CD14-positive monocyte (primary cell): Measurements from ENCODE around the gene CNIH2. TPM values are rescaled to one million over a fixed set of nuclear protein-coding genes. Genes with fewer than 3 reads are reported as not detected.
A peak's percentile ranks its signal among the peaks of the same experiment; 100 is the strongest.

Experiments used
- DNase-seq, 3 donors: peaks; one replicate each; pipeline ENCODE4 v3.0.0-alpha.2; 2011 to 2022
- H2AFZ ChIP-seq: 2 replicates; pipeline ENCODE4 v1.6.0; 2012; ENCODE audit warnings: mild to moderate bottlenecking, low read depth, low read length, inconsistent platforms; ENCODE audit not compliant: insufficient read depth, poor library complexity, severe bottlenecking
- H3K27ac ChIP-seq, 2 donors: 1 replicate in 1 of 2; 2 replicates in 1 of 2; pipeline ENCODE4 v1.5.1; 2012 to 2013; ENCODE audit warnings: low read length in 2 of 2, control low read depth in 1 of 2, inconsistent platforms in 1 of 2, low read depth in 1 of 2, mild to moderate bottlenecking in 1 of 2
- H3K27me3 ChIP-seq, 2 donors: one replicate each; pipeline versions ENCODE4 v1.6.0 to v1.6.1; 2011 to 2013; ENCODE audit warnings: low read length in 2 of 2; ENCODE audit not compliant: control insufficient read depth in 2 of 2, insufficient read depth in 2 of 2
- H3K36me3 ChIP-seq, 2 donors: replicated peaks in 1 of 2; 1 replicate in 1 of 2; 2 replicates in 1 of 2; pipeline versions ENCODE4 v1.5.1 to v1.6.1; 2012 to 2013; ENCODE audit warnings: low read length in 2 of 2, control low read depth in 1 of 2, inconsistent platforms in 1 of 2, mild to moderate bottlenecking in 1 of 2; ENCODE audit not compliant: insufficient read depth in 2 of 2, control insufficient read depth in 1 of 2
- H3K4me1 ChIP-seq, 2 donors: 1 replicate in 1 of 2; 2 replicates in 1 of 2; pipeline versions ENCODE4 v1.5.1 to v1.6.1; 2012 to 2013; ENCODE audit warnings: low read length in 2 of 2, control low read depth in 1 of 2, inconsistent platforms in 1 of 2, mild to moderate bottlenecking in 1 of 2, moderate library complexity in 1 of 2; ENCODE audit not compliant: insufficient read depth in 2 of 2, control insufficient read depth in 1 of 2
- H3K4me2 ChIP-seq: replicated peaks from 2 replicates; pipeline ENCODE3; 2012; ENCODE audit warnings: low read length, moderate library complexity, mild to moderate bottlenecking; ENCODE audit not compliant: poor library complexity, severe bottlenecking; ENCODE audit errors: extremely low read depth
- H3K4me3 ChIP-seq, 3 experiments: fragments of 200-600 bp in 1 of 3; sonication (generic) in 1 of 3; replicated peaks in 1 of 3; 1 replicate in 2 of 3; 2 replicates in 1 of 3; pipeline ENCODE4 v1.5.1; 2011 to 2013; ENCODE audit warnings: low read length in 3 of 3, mild to moderate bottlenecking in 3 of 3, control low read depth in 2 of 3, low read depth in 2 of 3, inconsistent platforms in 1 of 3, moderate library complexity in 1 of 3
- H3K79me2 ChIP-seq: 2 replicates; pipeline ENCODE4 v1.6.0; 2012; ENCODE audit warnings: mild to moderate bottlenecking, control low read depth, inconsistent platforms, low read length, moderate library complexity; ENCODE audit not compliant: insufficient read depth
- H3K9ac ChIP-seq: 2 replicates; pipeline ENCODE4 v1.6.0; 2017; ENCODE audit warnings: low read length, mild to moderate bottlenecking; ENCODE audit not compliant: insufficient read depth, poor library complexity, severe bottlenecking
- H3K9me3 ChIP-seq, 2 donors: replicated peaks in 1 of 2; 1 replicate in 1 of 2; 2 replicates in 1 of 2; pipeline versions ENCODE4 v1.5.1 to v1.6.1; 2012 to 2013; ENCODE audit warnings: low read length in 2 of 2, control low read depth in 1 of 2; ENCODE audit not compliant: control insufficient read depth in 1 of 2, insufficient read depth in 1 of 2
- H4K20me1 ChIP-seq: 2 replicates; pipeline ENCODE4 v1.6.0; 2012; ENCODE audit warnings: mild to moderate bottlenecking, low read length, control low read depth, moderate library complexity; ENCODE audit not compliant: insufficient read depth
- H3K27ac Mint-ChIP-seq, 7 donors: one replicate each; pipeline ENCODE4 v1.8.0; 2020; ENCODE audit warnings: mild to moderate bottlenecking in 7 of 7, mixed read lengths in 7 of 7, moderate library complexity in 6 of 7, inconsistent platforms in 2 of 7
- H3K27me3 Mint-ChIP-seq, 3 donors: one replicate each; pipeline ENCODE4 v1.8.0; 2021 to 2022; ENCODE audit warnings: low read depth in 3 of 3, mild to moderate bottlenecking in 3 of 3, mixed read lengths in 3 of 3, moderate library complexity in 3 of 3, inconsistent platforms in 1 of 3
- H3K36me3 Mint-ChIP-seq, 2 donors: one replicate each; pipeline ENCODE4 v1.8.0; 2020; ENCODE audit warnings: mixed read lengths in 2 of 2, inconsistent platforms in 1 of 2, mild to moderate bottlenecking in 1 of 2
- H3K4me1 Mint-ChIP-seq: one replicate; pipeline ENCODE4 v1.8.0; 2020; ENCODE audit warnings: mild to moderate bottlenecking, mixed read lengths
- H3K4me3 Mint-ChIP-seq, 2 donors: one replicate each; pipeline ENCODE4 v1.8.0; 2020; ENCODE audit warnings: mild to moderate bottlenecking in 2 of 2, mixed read lengths in 2 of 2, moderate library complexity in 1 of 2
- H3K9me3 Mint-ChIP-seq, 7 donors: one replicate each; pipeline ENCODE4 v1.8.0; 2020 to 2022; ENCODE audit warnings: mixed read lengths in 7 of 7, mild to moderate bottlenecking in 6 of 7, moderate library complexity in 6 of 7, inconsistent platforms in 2 of 7
- WGBS: methylation state at CpG from one replicate; pipeline ENCODE4 v1.1.5; 2013; ENCODE audit warnings: missing lambda C conversion rate; ENCODE audit not compliant: insufficient coverage; 5-methylcytosine and 5-hydroxymethylcytosine counted together
- intact Hi-C, 2 donors: fragments of 100-400 bp; cut with micrococcal nuclease; formaldehyde crosslinking; loops; one replicate each; pipeline versions ENCODE4 v1.15.0 to v1.15.1; 2023
- polyA plus RNA-seq, 3 donors: library from polyadenylated mRNA; depleted of rRNA in 1 of 3; unstranded in 2 of 3; stranded (reverse) in 1 of 3; fragments of 300-500 nt in 2 of 3; fragments of >200 nt in 1 of 3; fragmentation: Illumina TruSeq in 2 of 3; gene quantifications; 1 replicate in 2 of 3; 2 replicates in 1 of 3; pipeline ENCODE4 v1.2.3, GENCODE V29; 2012 to 2021
- TF ChIP-seq, protein P1 (sequence below): fragments of 200-600 bp; IDR thresholded peaks from one replicate; pipeline ENCODE4 v1.8.0; 2022; ENCODE audit warnings: antibody characterized with exemption, mild to moderate bottlenecking

The CNIH2 gene
- polyA plus RNA-seq, 3 donors, result 1.2 TPM; not detected in 2

- intact Hi-C loops, result no loop called here
- H3K4me2 ChIP-seq, result no peak overlapping the region
- H3K27ac ChIP-seq, result no peak overlapping the region
- H3K4me3 Mint-ChIP-seq, result peak overlapping the region in 1 of 2 donors; percentile 21
- DNase-seq, result no peak
- peak overlapping the region in 1 of 7 donors; percentile 35 for H3K27ac Mint-ChIP-seq
- no peak overlapping the region for H2AFZ ChIP-seq
- H3K9me3 ChIP-seq, result no peaks in the 10 kb centered on the region
- no peaks in the 10 kb centered on the region for H3K9me3 Mint-ChIP-seq
- no peak overlapping the region for H3K9ac ChIP-seq
- H3K4me3 ChIP-seq, result no peak overlapping the region
- H3K79me2 ChIP-seq, result no peaks in the 10 kb centered on the region
- peaks cover 21 to 28% of the 10 kb centered on the region in 2 donors for H3K36me3 Mint-ChIP-seq
- peaks cover 24 to 31% of the 10 kb centered on the region in 2 donors for H3K36me3 ChIP-seq
- no peaks in the 10 kb centered on the region for H3K27me3 ChIP-seq
- 100% methylated on average over 1 of the region's 3 CpGs for WGBS
- TF ChIP-seq, protein P1, sequence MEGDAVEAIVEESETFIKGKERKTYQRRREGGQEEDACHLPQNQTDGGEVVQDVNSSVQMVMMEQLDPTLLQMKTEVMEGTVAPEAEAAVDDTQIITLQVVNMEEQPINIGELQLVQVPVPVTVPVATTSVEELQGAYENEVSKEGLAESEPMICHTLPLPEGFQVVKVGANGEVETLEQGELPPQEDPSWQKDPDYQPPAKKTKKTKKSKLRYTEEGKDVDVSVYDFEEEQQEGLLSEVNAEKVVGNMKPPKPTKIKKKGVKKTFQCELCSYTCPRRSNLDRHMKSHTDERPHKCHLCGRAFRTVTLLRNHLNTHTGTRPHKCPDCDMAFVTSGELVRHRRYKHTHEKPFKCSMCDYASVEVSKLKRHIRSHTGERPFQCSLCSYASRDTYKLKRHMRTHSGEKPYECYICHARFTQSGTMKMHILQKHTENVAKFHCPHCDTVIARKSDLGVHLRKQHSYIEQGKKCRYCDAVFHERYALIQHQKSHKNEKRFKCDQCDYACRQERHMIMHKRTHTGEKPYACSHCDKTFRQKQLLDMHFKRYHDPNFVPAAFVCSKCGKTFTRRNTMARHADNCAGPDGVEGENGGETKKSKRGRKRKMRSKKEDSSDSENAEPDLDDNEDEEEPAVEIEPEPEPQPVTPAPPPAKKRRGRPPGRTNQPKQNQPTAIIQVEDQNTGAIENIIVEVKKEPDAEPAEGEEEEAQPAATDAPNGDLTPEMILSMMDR, result no peak
- H3K4me1 ChIP-seq, result peaks cover 7 to 11% of the 10 kb centered on the region in 2 donors
- H4K20me1 ChIP-seq, result peaks cover 12% of the 10 kb centered on the region
- peaks cover 0 to 3% (median 2%) of the 10 kb centered on the region in 3 donors for H3K27me3 Mint-ChIP-seq
- H3K4me1 Mint-ChIP-seq, result peaks cover 18% of the 10 kb centered on the region
These were observed 51.2 kb downstream of the CNIH2 start for GRCh38 chr11:66329165-66329673.

DNA sequence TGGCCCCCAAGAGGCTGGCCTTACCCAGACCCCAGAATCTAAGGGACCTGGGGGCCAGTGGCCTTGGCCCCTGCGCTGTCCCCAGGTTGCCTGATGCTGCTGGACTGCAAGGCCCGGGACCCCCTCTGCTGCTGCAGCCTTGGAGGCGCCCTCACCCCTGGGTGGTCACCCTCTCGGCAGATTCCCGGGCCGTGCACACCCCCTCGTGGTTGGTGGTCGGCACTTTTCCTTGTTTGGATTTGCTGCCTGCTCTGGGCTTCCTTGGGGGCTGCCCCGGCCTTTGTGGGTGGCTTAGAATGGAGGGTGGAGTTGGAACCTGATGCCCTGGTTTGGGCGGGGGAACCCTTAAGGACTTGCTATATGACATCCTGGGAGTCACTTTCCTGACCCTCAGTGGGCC lies 53.0 kb downstream of the CNIH2 start:
- Mint-ChIP-seq H3K9me3 (no peaks in the 10 kb centered on the region), H3K27ac (no peak overlapping the region), H3K36me3 (peaks cover 22 to 28% of the 10 kb centered on the region in 2 donors), H3K4me3 (no peak overlapping the region), H3K27me3 (peaks cover 0 to 3% (median 2%) of the 10 kb centered on the region in 3 donors), H3K4me1 (peaks cover 27% of the 10 kb centered on the region)
- no peaks in the 10 kb centered on the region for H3K9me3 ChIP-seq
- peaks cover 24% of the 10 kb centered on the region for H4K20me1 ChIP-seq
- TF ChIP-seq, protein P1, result no peak
- H2AFZ ChIP-seq, result no peak overlapping the region
- DNase-seq, result no peak
- H3K4me2 ChIP-seq, result no peak overlapping the region
- H3K27me3 ChIP-seq, result no peaks in the 10 kb centered on the region
- no peak overlapping the region for H3K27ac ChIP-seq
- peaks cover 22 to 28% of the 10 kb centered on the region in 2 donors for H3K4me1 ChIP-seq
- peaks cover 9% of the 10 kb centered on the region for H3K79me2 ChIP-seq
- H3K4me3 ChIP-seq, result no peak overlapping the region
- H3K36me3 ChIP-seq, result peaks cover 25 to 32% of the 10 kb centered on the region in 2 donors
- no peak overlapping the region for H3K9ac ChIP-seq
- intact Hi-C loops, result no loop called here
- WGBS, result 96% methylated on average over 5 of the region's 10 CpGs
